Omental fat pad (tissue), 4 donors: Measurements from ENCODE around the gene IGSF9. TPM values are rescaled to one million over a fixed set of nuclear protein-coding genes. Genes with fewer than 3 reads are reported as not detected.

Experiments
- ATAC-seq: fragments of 150-250 bp; one replicate; pipeline ENCODE4 v1.9.1; 2016; ENCODE audit warnings: mild to moderate bottlenecking, moderate library complexity; ENCODE audit not compliant: low FRiP score
- DNase-seq: peaks from one replicate; pipeline ENCODE4 v3.0.0-alpha.2; 2019; ENCODE audit warnings: low spot score
- CTCF ChIP-seq, 3 donors: fragments of 450-650 bp; IDR thresholded peaks; one replicate each; pipeline ENCODE4 v1.5.1; 2016 to 2017; ENCODE audit warnings: antibody characterized with exemption in 3 of 3, mild to moderate bottlenecking in 3 of 3, moderate library complexity in 2 of 3
- small RNA-seq: library from RNA; depleted of rRNA; stranded (forward); fragments of <200 nt; gene quantifications from one replicate; pipeline ENCODE3, GENCODE V24; 2016
- total RNA-seq, 4 donors: library from RNA; depleted of rRNA; stranded (reverse); fragments of >200 nt; gene quantifications; one replicate each; pipeline ENCODE4 v1.1.0, GENCODE V29; 2016

The IGSF9 gene
- total RNA-seq, 4 donors from 2014 or later: 4.3 to 11.0 (median 9.4) TPM; not detected in 1

- peak; percentile 96 for DNase-seq
These were observed 63.5 kb downstream of the IGSF9 start for GRCh38 chr1:159881622-159882526.

DNA sequence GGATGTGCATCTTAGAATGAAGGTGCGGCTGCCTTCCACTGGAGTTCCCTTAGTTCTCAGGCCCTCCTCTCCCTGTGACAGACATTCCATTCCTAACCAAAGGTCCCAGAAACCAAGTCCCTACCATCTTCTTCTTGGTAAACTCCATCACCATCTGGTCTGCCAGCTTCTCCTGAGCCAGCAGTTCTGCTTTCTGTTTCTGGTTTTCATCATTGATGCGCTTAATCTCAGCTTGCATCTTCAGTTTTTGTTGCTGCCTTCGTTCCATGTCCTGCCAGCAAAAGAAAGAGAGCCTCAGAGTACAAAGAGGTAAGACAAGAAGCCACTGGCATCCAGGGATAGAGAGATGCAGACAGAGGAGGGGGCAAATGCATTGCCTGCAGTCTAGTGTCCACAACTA, 65.0 kb downstream of the IGSF9 start:
- TF ChIP-seq CTCF (IDR thresholded peaks at IDR 0.05): no peak
- DNase-seq: no peak
- ATAC-seq: no peak

More at GRCh38 chr1:159881622-159882526, 63.5 kb downstream of the IGSF9 start:
- TF ChIP-seq CTCF (IDR thresholded peaks at IDR 0.05): no peak
- peak; percentile 94 for ATAC-seq

DNA sequence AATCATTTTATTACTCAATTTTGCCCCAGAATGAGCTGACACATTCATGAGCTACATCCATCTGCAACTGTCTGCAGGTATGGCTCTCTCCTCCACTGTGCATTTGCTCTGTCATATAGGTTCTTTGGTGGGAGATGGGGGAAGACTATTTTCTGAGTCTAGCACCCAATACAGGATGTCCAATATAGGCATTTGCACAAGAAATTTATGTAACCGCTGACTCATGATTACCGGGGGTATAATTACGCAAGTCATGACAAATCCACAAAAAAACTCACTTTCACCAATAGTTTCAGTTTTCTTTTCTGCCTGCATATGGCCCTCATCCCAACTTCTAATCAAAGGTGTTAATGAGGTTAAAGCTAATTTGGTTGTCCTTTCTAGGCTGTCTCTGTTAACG, 65.4 kb downstream of the IGSF9 start:
- TF ChIP-seq CTCF (IDR thresholded peaks at IDR 0.05): no peak
- ATAC-seq (peak; percentile 21), DNase-seq (no peak)

DNA sequence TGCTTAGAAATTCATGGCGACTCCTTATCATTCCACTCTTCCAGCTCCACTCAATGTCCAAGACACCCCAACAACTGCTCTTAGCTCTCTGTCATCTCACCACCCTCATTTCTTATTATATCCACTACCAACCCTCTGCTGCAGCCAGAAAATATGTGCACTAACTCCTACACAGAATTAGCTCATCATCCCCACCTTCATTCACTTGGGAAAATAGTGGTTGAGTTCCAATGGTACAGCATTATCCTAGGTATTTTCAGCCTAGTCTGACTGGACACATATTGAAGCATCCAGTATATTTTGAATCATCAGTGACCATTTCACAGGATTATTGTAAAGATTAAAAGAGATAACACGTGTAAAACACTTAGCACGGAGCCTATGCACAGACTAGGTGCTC, 66.3 kb downstream of the IGSF9 start:
- no peak for ATAC-seq
- TF ChIP-seq CTCF (IDR thresholded peaks at IDR 0.05): no peak

GRCh38 chr1:159877695-159878444, 67.5 kb downstream of the IGSF9 start:
- no peak for TF ChIP-seq CTCF (IDR thresholded peaks at IDR 0.05)
- ATAC-seq: no peak
- DNase-seq: no peak

More for the DNA sequence above, 66.3 kb downstream of the IGSF9 start:
- DNase-seq: no peak

Small RNA genes lying within 50 kb of the gene (small RNA-seq; reads per million reads assigned to genes)
- gene MIR4259: not detected

Other genes with a start within 250 kb of the IGSF9 start
- under 1 TPM in 2 of 4 donors, not detected in 2; 0.38 to 0.96 TPM for gene CRP, start 231.0 kb downstream of the IGSF9 start, total RNA-seq
- gene DUSP23, start 164.7 kb downstream of the IGSF9 start, total RNA-seq: 100 to 1,000 TPM in 2 of 4 donors, 10 to 100 TPM in 2; 93.1 to 108 (median 98.6) TPM
- gene FCRL6, start 143.3 kb downstream of the IGSF9 start, total RNA-seq: 1 to 10 TPM in 3 of 4 donors, under 1 TPM in 1; 0.93 to 1.9 (median 1.4) TPM
- gene SLAMF8, start 118.7 kb downstream of the IGSF9 start, total RNA-seq: 10 to 100 TPM in 2 of 4 donors, 1 to 10 TPM in 2; 8.9 to 36.0 (median 11.2) TPM
- gene VSIG8, start 83.0 kb downstream of the IGSF9 start, total RNA-seq: not detected
- 1 to 10 TPM in 1 of 4 donors, under 1 TPM in 2, not detected in 1; 0.84 to 5.3 (median 0.95) TPM for gene CFAP45, start 45.4 kb downstream of the IGSF9 start, total RNA-seq
- gene TAGLN2, start 20.1 kb downstream of the IGSF9 start, total RNA-seq: 100 to 1,000 TPM; 242 to 569 (median 258) TPM
- 1 to 10 TPM in 2 of 4 donors, under 1 TPM in 1, not detected in 1; 0.56 to 7.2 (median 1.0) TPM for gene SLAMF9, start 8.6 kb upstream of the IGSF9 start, total RNA-seq
- gene PIGM, start 86.4 kb upstream of the IGSF9 start, total RNA-seq: 1 to 10 TPM; 3.0 to 4.7 (median 4.0) TPM
- gene KCNJ10, start 124.5 kb upstream of the IGSF9 start, total RNA-seq: not detected
- not detected for gene KCNJ9, start 135.9 kb upstream of the IGSF9 start, total RNA-seq
- 10 to 100 TPM; 17.5 to 20.5 (median 18.6) TPM for gene IGSF8, start 153.0 kb upstream of the IGSF9 start, total RNA-seq
- gene ATP1A2, start 170.1 kb upstream of the IGSF9 start, total RNA-seq: 10 to 100 TPM; 45.5 to 91.1 (median 76.3) TPM
- gene ATP1A4, start 206.0 kb upstream of the IGSF9 start, total RNA-seq: 1 to 10 TPM in 1 of 4 donors, under 1 TPM in 1, not detected in 2; 0.47 to 1.6 TPM
- under 1 TPM in 2 of 4 donors, not detected in 2; 0.48 to 0.69 TPM for gene CASQ1, start 245.0 kb upstream of the IGSF9 start, total RNA-seq